Measurements from ENCODE around the gene MMP25. TPM values are rescaled to one million over a fixed set of nuclear protein-coding genes. Genes with fewer than 3 reads are reported as not detected.
"Not testable (repeated sequence)": the region's sequence is repeated elsewhere in the genome, so short reads cannot be mapped to it uniquely, and the experiment has no call there.

Gene MMP25
- total RNA-seq, 6 donors from 2014 or later = 10.0 to 41.4 (median 20.5) TPM

GRCh38 chr16:3080024-3080423, 33.7 kb downstream of the MMP25 start:
- no peaks in the 10 kb centered on the region for H3K9me3 ChIP-seq
- TF ChIP-seq POLR2AphosphoS5 (IDR thresholded peaks at IDR 0.05) = no peak
- TF ChIP-seq, protein P1, sequence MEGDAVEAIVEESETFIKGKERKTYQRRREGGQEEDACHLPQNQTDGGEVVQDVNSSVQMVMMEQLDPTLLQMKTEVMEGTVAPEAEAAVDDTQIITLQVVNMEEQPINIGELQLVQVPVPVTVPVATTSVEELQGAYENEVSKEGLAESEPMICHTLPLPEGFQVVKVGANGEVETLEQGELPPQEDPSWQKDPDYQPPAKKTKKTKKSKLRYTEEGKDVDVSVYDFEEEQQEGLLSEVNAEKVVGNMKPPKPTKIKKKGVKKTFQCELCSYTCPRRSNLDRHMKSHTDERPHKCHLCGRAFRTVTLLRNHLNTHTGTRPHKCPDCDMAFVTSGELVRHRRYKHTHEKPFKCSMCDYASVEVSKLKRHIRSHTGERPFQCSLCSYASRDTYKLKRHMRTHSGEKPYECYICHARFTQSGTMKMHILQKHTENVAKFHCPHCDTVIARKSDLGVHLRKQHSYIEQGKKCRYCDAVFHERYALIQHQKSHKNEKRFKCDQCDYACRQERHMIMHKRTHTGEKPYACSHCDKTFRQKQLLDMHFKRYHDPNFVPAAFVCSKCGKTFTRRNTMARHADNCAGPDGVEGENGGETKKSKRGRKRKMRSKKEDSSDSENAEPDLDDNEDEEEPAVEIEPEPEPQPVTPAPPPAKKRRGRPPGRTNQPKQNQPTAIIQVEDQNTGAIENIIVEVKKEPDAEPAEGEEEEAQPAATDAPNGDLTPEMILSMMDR (IDR thresholded peaks at IDR 0.05) = no peak
- no peaks in the 10 kb centered on the region for H3K27me3 ChIP-seq
- peaks cover 0 to 15% (median 0%) of the 10 kb centered on the region in 4 donors for H3K36me3 ChIP-seq
- ATAC-seq (ENCODE audit: low FRiP score in 2 of 2) = no peak
- no peak overlapping the region for H3K27ac ChIP-seq
- peak in 1 of 2 donors; percentile 30 for DNase-seq
- 88 to 90% methylated on average over 17 of the region's 17 CpGs for WGBS, 2 donors
- H3K4me3 ChIP-seq = no peak overlapping the region
- peaks cover 0 to 12% (median 4%) of the 10 kb centered on the region in 4 donors for H3K4me1 ChIP-seq

GRCh38 chr16:3081957-3082356, 35.6 kb downstream of the MMP25 start:
- not testable (repeated sequence) for H3K27me3 ChIP-seq; H3K4me3 ChIP-seq; DNase-seq; H3K9me3 ChIP-seq; ATAC-seq (ENCODE audit: low FRiP score in 2 of 2); H3K27ac ChIP-seq
- WGBS, 2 donors = 92 to 95% methylated on average over 12 of the region's 13 CpGs
- Histone ChIP-seq H3K36me3 (peaks cover 0 to 10% (median 0%) of the 10 kb centered on the region in 4 donors), H3K4me1 (peaks cover 0 to 12% (median 6%) of the 10 kb centered on the region in 4 donors)

GRCh38 chr16:3083408-3083807, 37.0 kb downstream of the MMP25 start:
- not testable (repeated sequence) for H3K4me3 ChIP-seq; H3K27me3 ChIP-seq; H3K27ac ChIP-seq; DNase-seq; H3K9me3 ChIP-seq; ATAC-seq (ENCODE audit: low FRiP score in 2 of 2); H3K36me3 ChIP-seq
- WGBS, 2 donors = 98 to 100% methylated on average over 6 to 7 of the region's 8 CpGs
- peaks cover 12 to 27% (median 19%) of the 10 kb centered on the region in 4 donors for H3K4me1 ChIP-seq

- H3K36me3 ChIP-seq = no peaks in the 10 kb centered on the region
- WGBS, 2 donors = 58 to 92% methylated on average over 1 of the region's 1 CpG
- no peaks in the 10 kb centered on the region for H3K27me3 ChIP-seq
- no peak overlapping the region for H3K27ac ChIP-seq
- H3K9me3 ChIP-seq = no peaks in the 10 kb centered on the region
- H3K4me1 ChIP-seq = peaks cover 21 to 38% (median 28%) of the 10 kb centered on the region in 4 donors
- H3K4me3 ChIP-seq = no peak overlapping the region
- ATAC-seq (ENCODE audit: low FRiP score in 2 of 2) (no peak), DNase-seq (no peak)
- TF ChIP-seq POLR2AphosphoS5 (IDR thresholded peaks at IDR 0.05) = no peak
Observed at GRCh38 chr16:3084491-3084890, 38.1 kb downstream of the MMP25 start.

- no peak overlapping the region for H3K4me3 ChIP-seq
- TF ChIP-seq, protein P1 (IDR thresholded peaks at IDR 0.05) = no peak
- TF ChIP-seq POLR2A (IDR thresholded peaks at IDR 0.05) (no peak), EP300 (IDR thresholded peaks at IDR 0.05) (no peak), POLR2AphosphoS5 (IDR thresholded peaks at IDR 0.05) (no peak)
- H3K36me3 ChIP-seq = no peaks in the 10 kb centered on the region
- H3K4me1 ChIP-seq = peaks cover 24 to 39% (median 29%) of the 10 kb centered on the region in 4 donors
- no peak for ATAC-seq (ENCODE audit: low FRiP score in 2 of 2)
- peak overlapping the region in 1 of 4 donors; percentile 85 for H3K27ac ChIP-seq
- H3K9me3 ChIP-seq = no peaks in the 10 kb centered on the region
- H3K27me3 ChIP-seq = no peaks in the 10 kb centered on the region
- WGBS, 2 donors = 86% methylated on average over 7 of the region's 7 CpGs
- no peak for DNase-seq
Observed at GRCh38 chr16:3084969-3085670, 38.8 kb downstream of the MMP25 start.

- no peaks in the 10 kb centered on the region for H3K27me3 ChIP-seq
- ATAC-seq (ENCODE audit: low FRiP score in 2 of 2) (no peak), DNase-seq (no peak)
- WGBS, 2 donors = 72 to 74% methylated on average over 17 of the region's 17 CpGs
- peak overlapping the region; percentile 75 to 88 (median 86) for H3K27ac ChIP-seq
- TF ChIP-seq POLR2AphosphoS5 (IDR thresholded peaks at IDR 0.05) (no peak), POLR2A (IDR thresholded peaks at IDR 0.05) (no peak), EP300 (IDR thresholded peaks at IDR 0.05) (no peak)
- TF ChIP-seq, protein P1 (IDR thresholded peaks at IDR 0.05) = no peak
- H3K4me1 ChIP-seq = peaks cover 24 to 39% (median 29%) of the 10 kb centered on the region in 4 donors
- H3K4me3 ChIP-seq = peak overlapping the region in 3 of 4 donors; percentile 36 to 51 (median 48)
- no peaks in the 10 kb centered on the region for H3K36me3 ChIP-seq
- no peaks in the 10 kb centered on the region for H3K9me3 ChIP-seq
Observed at GRCh38 chr16:3085868-3086595, 39.7 kb downstream of the MMP25 start.
